ENCODE measurements around the gene CEP152. TPM values are rescaled to one million over a fixed set of nuclear protein-coding genes. Genes with fewer than 3 reads are reported as not detected.

CEP152 gene
- total RNA-seq, 2 donors from 2014 or later = 12.3 to 19.1 TPM

DNA sequence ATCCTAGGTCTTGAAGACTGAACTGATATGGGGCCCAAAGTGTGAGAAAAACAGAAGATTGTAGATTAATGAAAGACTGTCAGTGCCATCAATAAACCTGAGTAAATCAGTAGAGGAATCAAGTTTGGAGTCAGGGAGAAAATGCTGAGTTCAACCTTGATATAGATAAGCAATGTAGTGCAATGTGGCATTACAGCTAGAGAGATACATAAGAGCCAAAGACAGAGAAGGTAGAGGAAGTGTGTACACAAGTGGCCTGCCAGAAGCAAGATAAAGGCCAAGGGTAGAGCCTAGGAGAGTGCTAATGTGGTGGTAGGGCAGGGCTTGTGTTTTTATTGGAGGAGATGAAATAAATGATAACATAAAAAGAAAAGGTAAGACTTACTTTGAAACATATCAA is 41.1 kb upstream of the CEP152 start:
- peaks cover 1% of the 10 kb centered on the region for H3K27me3 Mint-ChIP-seq (ENCODE audit: insufficient read depth)
- H3K4me3 Mint-ChIP-seq = no peak overlapping the region
- Histone ChIP-seq H3K27ac (ENCODE audit: low read depth, low read length) (no peak overlapping the region), H3K9ac (ENCODE audit: extremely low read depth, low read length, poor library complexity, severe bottlenecking) (no peak overlapping the region), H3K9me3 (ENCODE audit: control insufficient read depth, low read length) (no peaks in the 10 kb centered on the region), H3K27me3 (ENCODE audit: control insufficient read depth, insufficient read depth, low read length, poor library complexity, severe bottlenecking) (no peaks in the 10 kb centered on the region), H3K4me3 (ENCODE audit: low read length) (no peak overlapping the region), H3K4me1 (ENCODE audit: control insufficient read depth, insufficient read depth, low read length) (no peaks in the 10 kb centered on the region), H3K36me3 (ENCODE audit: control insufficient read depth, insufficient read depth, low read length) (no peaks in the 10 kb centered on the region)
- no peak for TF ChIP-seq CTCF (conservative IDR thresholded peaks at IDR 0.05)
- peaks cover 15% of the 10 kb centered on the region for H3K4me1 Mint-ChIP-seq
- no peak for DNase-seq
- no peak overlapping the region for H3K27ac Mint-ChIP-seq
- no peaks in the 10 kb centered on the region for H3K36me3 Mint-ChIP-seq (ENCODE audit: low read depth)
- H3K9me3 Mint-ChIP-seq = no peaks in the 10 kb centered on the region

DNA sequence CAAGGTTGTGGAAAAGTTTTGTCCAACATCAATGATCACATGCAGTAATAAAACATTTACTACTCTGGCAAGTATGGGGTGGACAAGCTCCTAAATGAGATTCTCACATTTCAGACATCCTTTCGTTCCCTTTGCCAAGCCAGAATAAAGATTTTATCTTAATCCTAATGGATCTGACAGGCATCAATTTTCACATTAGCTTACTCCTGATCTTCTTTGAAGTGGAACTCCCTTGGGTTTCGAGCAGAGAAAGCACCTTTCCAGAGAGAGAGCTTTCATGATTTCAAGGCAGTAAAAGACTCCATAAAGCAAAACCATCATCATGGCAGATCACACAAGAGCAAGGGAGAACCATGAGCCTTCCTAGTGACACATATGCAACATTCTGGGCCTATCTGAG is 39.8 kb upstream of the CEP152 start:
- no peaks in the 10 kb centered on the region for H3K9me3 Mint-ChIP-seq

GRCh38 chr15:48845123-48845522 is 34.3 kb upstream of the CEP152 start:
- no CpG with 5 or more reads among the region's 1 CpG for WGBS, 2 experiments (ENCODE audit: insufficient coverage in 1 of 2, insufficient read length in 1 of 2)
- H3K27me3 Mint-ChIP-seq (ENCODE audit: insufficient read depth) = no peaks in the 10 kb centered on the region

More for the DNA sequence above, 39.8 kb upstream of the CEP152 start:
- no peak overlapping the region for H3K27ac ChIP-seq (ENCODE audit: low read depth, low read length)
- no peak overlapping the region for H3K4me3 Mint-ChIP-seq
- peaks cover 1% of the 10 kb centered on the region for H3K27me3 Mint-ChIP-seq (ENCODE audit: insufficient read depth)
- no peaks in the 10 kb centered on the region for H3K36me3 ChIP-seq (ENCODE audit: control insufficient read depth, insufficient read depth, low read length)
- H3K4me1 ChIP-seq (ENCODE audit: control insufficient read depth, insufficient read depth, low read length) = no peaks in the 10 kb centered on the region
- H3K27me3 ChIP-seq (ENCODE audit: control insufficient read depth, insufficient read depth, low read length, poor library complexity, severe bottlenecking) = no peaks in the 10 kb centered on the region
- TF ChIP-seq CTCF (conservative IDR thresholded peaks at IDR 0.05) = no peak
- H3K4me3 ChIP-seq (ENCODE audit: low read length) = no peak overlapping the region
- H3K36me3 Mint-ChIP-seq (ENCODE audit: low read depth) = no peaks in the 10 kb centered on the region
- H3K9ac ChIP-seq (ENCODE audit: extremely low read depth, low read length, poor library complexity, severe bottlenecking) = no peak overlapping the region
- no peaks in the 10 kb centered on the region for H3K9me3 ChIP-seq (ENCODE audit: control insufficient read depth, low read length)
- H3K4me1 Mint-ChIP-seq = peaks cover 5% of the 10 kb centered on the region
- DNase-seq = no peak
- WGBS, 2 experiments (ENCODE audit: insufficient coverage in 1 of 2, insufficient read length in 1 of 2) = 87 to 94% methylated on average over 2 of the region's 2 CpGs
- H3K27ac Mint-ChIP-seq = no peak overlapping the region

More at GRCh38 chr15:48845123-48845522, 34.3 kb upstream of the CEP152 start:
- Mint-ChIP-seq H3K4me3 (no peak overlapping the region), H3K27ac (no peak overlapping the region), H3K9me3 (no peaks in the 10 kb centered on the region), H3K4me1 (no peaks in the 10 kb centered on the region), H3K36me3 (ENCODE audit: low read depth) (no peaks in the 10 kb centered on the region)
- DNase-seq = no peak
- Histone ChIP-seq H3K27ac (ENCODE audit: low read depth, low read length) (no peak overlapping the region), H3K9ac (ENCODE audit: extremely low read depth, low read length, poor library complexity, severe bottlenecking) (no peak overlapping the region), H3K9me3 (ENCODE audit: control insufficient read depth, low read length) (no peaks in the 10 kb centered on the region), H3K36me3 (ENCODE audit: control insufficient read depth, insufficient read depth, low read length) (no peaks in the 10 kb centered on the region), H3K4me1 (ENCODE audit: control insufficient read depth, insufficient read depth, low read length) (no peaks in the 10 kb centered on the region), H3K27me3 (ENCODE audit: control insufficient read depth, insufficient read depth, low read length, poor library complexity, severe bottlenecking) (no peaks in the 10 kb centered on the region), H3K4me3 (ENCODE audit: low read length) (no peak overlapping the region)
- TF ChIP-seq CTCF (conservative IDR thresholded peaks at IDR 0.05) = no peak

Measured in endodermal cell (in vitro differentiated cells).